HCT116 (cell line): ENCODE measurements around the gene RPL21.
"Not testable (repeated sequence)": the region's sequence is repeated elsewhere in the genome, so short reads cannot be mapped to it uniquely, and the experiment has no call there.

Experiments used
- CEBPB ChIP-seq: IDR thresholded peaks from 2 replicates; pipeline ENCODE4 v1.6.1; 2012; ENCODE audit warnings: low read depth
- EZH2 ChIP-seq: fragments of 200-600 bp; sonication (generic); IDR thresholded peaks from 2 replicates; pipeline ENCODE4 v1.6.1; 2017; ENCODE audit warnings: antibody characterized with exemption, mixed run types
- EZH2phosphoT487 ChIP-seq: fragments of 200-600 bp; IDR thresholded peaks from 2 replicates; pipeline ENCODE4 v1.6.1; 2018; ENCODE audit warnings: antibody characterized with exemption, borderline replicate concordance
- FOSL1 ChIP-seq: IDR thresholded peaks from 2 replicates; pipeline ENCODE4 v1.6.1; 2012; ENCODE audit warnings: low read depth
- POLR2A ChIP-seq: IDR thresholded peaks from 2 replicates; pipeline ENCODE4 v1.7.0; 2011; ENCODE audit warnings: borderline replicate concordance; ENCODE audit not compliant: insufficient read depth, insufficient read length; ENCODE audit errors: extremely low read depth
- POLR2AphosphoS5 ChIP-seq: IDR thresholded peaks from 2 replicates; pipeline ENCODE4 v1.6.1; 2011; ENCODE audit warnings: mild to moderate bottlenecking, low read depth, low read length, moderate library complexity
- RAD21 ChIP-seq: IDR thresholded peaks from 2 replicates; pipeline ENCODE4 v1.6.1; 2012; ENCODE audit warnings: low read depth, mild to moderate bottlenecking
- SIN3A ChIP-seq: IDR thresholded peaks from 2 replicates; pipeline ENCODE4 v1.6.1; 2012; ENCODE audit warnings: low read depth
- YY1 ChIP-seq: IDR thresholded peaks from 2 replicates; pipeline ENCODE4 v1.6.1; 2011; ENCODE audit warnings: low read length, low read depth, moderate library complexity, mild to moderate bottlenecking; ENCODE audit not compliant: insufficient replicate concordance; ENCODE audit errors: extremely low read depth
- TF ChIP-seq, protein P1 (sequence below), 3 experiments: fragments of 200-600 bp in 1 of 3; sonication (generic) in 1 of 3; IDR thresholded peaks in 2 of 3; conservative IDR thresholded peaks in 1 of 3; 2 replicates each; pipeline ENCODE4 v1.5.1; 2012 to 2017; ENCODE audit warnings: low read depth in 2 of 3, low read length in 2 of 3, antibody characterized with exemption in 1 of 3, borderline replicate concordance in 1 of 3, control low read depth in 1 of 3, mild to moderate bottlenecking in 1 of 3, mixed read lengths in 1 of 3, mixed run types in 1 of 3, moderate library complexity in 1 of 3; ENCODE audit not compliant: insufficient read depth in 1 of 3
- TF ChIP-seq, protein P2 (sequence below): IDR thresholded peaks from 2 replicates; pipeline ENCODE4 v1.6.1; 2011; ENCODE audit warnings: mild to moderate bottlenecking, low read length, moderate library complexity; ENCODE audit not compliant: insufficient replicate concordance; ENCODE audit errors: extremely low read depth
- TF ChIP-seq, protein P3 (sequence below): IDR thresholded peaks from 2 replicates; pipeline ENCODE4 v1.6.1; 2012; ENCODE audit warnings: low read depth
- TF ChIP-seq, protein P4 (sequence below): IDR thresholded peaks from 2 replicates; pipeline ENCODE4 v1.6.1; 2012

DNA sequence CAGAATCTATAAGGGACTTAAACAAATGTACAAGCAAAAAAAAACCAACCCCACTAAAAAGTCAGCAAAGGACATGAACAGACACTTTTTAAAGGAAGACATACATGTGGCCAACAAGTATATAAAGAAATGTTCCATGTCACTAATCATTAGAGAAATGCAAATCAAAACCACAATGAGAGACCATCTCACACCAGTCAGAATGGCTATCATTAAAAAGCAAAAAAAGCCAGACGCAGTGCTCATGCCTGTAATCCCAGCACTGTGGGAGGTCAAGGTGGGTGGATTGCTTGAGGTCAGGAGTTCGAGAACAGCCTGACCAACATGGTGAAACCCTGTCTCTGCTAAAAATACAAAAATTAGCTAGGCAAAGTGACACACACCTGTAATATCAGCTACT is 29.3 kb upstream of the RPL21 start:
- TF ChIP-seq POLR2A, FOSL1, POLR2AphosphoS5, SIN3A, EZH2phosphoT487, RAD21, EZH2, YY1, CEBPB: not testable (repeated sequence)
- TF ChIP-seq, protein P1, sequence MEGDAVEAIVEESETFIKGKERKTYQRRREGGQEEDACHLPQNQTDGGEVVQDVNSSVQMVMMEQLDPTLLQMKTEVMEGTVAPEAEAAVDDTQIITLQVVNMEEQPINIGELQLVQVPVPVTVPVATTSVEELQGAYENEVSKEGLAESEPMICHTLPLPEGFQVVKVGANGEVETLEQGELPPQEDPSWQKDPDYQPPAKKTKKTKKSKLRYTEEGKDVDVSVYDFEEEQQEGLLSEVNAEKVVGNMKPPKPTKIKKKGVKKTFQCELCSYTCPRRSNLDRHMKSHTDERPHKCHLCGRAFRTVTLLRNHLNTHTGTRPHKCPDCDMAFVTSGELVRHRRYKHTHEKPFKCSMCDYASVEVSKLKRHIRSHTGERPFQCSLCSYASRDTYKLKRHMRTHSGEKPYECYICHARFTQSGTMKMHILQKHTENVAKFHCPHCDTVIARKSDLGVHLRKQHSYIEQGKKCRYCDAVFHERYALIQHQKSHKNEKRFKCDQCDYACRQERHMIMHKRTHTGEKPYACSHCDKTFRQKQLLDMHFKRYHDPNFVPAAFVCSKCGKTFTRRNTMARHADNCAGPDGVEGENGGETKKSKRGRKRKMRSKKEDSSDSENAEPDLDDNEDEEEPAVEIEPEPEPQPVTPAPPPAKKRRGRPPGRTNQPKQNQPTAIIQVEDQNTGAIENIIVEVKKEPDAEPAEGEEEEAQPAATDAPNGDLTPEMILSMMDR (IDR thresholded peaks at IDR 0.05 in 2 of 3, conservative IDR thresholded peaks at IDR 0.05 in 1 of 3; ENCODE audit: borderline replicate concordance in 1 of 3, insufficient read depth in 1 of 3, low read depth in 2 of 3, low read length in 2 of 3), result not testable (repeated sequence)
- TF ChIP-seq, protein P2, sequence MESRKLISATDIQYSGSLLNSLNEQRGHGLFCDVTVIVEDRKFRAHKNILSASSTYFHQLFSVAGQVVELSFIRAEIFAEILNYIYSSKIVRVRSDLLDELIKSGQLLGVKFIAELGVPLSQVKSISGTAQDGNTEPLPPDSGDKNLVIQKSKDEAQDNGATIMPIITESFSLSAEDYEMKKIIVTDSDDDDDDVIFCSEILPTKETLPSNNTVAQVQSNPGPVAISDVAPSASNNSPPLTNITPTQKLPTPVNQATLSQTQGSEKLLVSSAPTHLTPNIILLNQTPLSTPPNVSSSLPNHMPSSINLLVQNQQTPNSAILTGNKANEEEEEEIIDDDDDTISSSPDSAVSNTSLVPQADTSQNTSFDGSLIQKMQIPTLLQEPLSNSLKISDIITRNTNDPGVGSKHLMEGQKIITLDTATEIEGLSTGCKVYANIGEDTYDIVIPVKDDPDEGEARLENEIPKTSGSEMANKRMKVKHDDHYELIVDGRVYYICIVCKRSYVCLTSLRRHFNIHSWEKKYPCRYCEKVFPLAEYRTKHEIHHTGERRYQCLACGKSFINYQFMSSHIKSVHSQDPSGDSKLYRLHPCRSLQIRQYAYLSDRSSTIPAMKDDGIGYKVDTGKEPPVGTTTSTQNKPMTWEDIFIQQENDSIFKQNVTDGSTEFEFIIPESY, result not testable (repeated sequence)
- TF ChIP-seq, protein P3, sequence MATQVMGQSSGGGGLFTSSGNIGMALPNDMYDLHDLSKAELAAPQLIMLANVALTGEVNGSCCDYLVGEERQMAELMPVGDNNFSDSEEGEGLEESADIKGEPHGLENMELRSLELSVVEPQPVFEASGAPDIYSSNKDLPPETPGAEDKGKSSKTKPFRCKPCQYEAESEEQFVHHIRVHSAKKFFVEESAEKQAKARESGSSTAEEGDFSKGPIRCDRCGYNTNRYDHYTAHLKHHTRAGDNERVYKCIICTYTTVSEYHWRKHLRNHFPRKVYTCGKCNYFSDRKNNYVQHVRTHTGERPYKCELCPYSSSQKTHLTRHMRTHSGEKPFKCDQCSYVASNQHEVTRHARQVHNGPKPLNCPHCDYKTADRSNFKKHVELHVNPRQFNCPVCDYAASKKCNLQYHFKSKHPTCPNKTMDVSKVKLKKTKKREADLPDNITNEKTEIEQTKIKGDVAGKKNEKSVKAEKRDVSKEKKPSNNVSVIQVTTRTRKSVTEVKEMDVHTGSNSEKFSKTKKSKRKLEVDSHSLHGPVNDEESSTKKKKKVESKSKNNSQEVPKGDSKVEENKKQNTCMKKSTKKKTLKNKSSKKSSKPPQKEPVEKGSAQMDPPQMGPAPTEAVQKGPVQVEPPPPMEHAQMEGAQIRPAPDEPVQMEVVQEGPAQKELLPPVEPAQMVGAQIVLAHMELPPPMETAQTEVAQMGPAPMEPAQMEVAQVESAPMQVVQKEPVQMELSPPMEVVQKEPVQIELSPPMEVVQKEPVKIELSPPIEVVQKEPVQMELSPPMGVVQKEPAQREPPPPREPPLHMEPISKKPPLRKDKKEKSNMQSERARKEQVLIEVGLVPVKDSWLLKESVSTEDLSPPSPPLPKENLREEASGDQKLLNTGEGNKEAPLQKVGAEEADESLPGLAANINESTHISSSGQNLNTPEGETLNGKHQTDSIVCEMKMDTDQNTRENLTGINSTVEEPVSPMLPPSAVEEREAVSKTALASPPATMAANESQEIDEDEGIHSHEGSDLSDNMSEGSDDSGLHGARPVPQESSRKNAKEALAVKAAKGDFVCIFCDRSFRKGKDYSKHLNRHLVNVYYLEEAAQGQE, result not testable (repeated sequence)
- TF ChIP-seq, protein P4, sequence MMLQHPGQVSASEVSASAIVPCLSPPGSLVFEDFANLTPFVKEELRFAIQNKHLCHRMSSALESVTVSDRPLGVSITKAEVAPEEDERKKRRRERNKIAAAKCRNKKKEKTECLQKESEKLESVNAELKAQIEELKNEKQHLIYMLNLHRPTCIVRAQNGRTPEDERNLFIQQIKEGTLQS, result not testable (repeated sequence)
